Keratinocyte (primary cell): ENCODE results near the gene RAMAC. TPM values are rescaled to one million over a fixed set of nuclear protein-coding genes. Genes with fewer than 3 reads are reported as not detected.

Experiments used
- DNase-seq: peaks from one replicate; pipeline ENCODE4 v3.0.0-alpha.2; 2011; ENCODE audit warnings: low read depth, missing footprints, low spot score
- FAIRE-seq: peaks from 2 replicates; lab custom pipeline; 2011; peaks lifted over from hg19 to GRCh38; lab: Jason Lieb, UNC
- H2AFZ ChIP-seq: 2 replicates; pipeline ENCODE4 v1.6.0; 2012; ENCODE audit warnings: low read length, control low read depth, inconsistent platforms; ENCODE audit not compliant: control insufficient read depth
- H3K27ac ChIP-seq: 2 replicates; pipeline ENCODE4 v1.5.1; 2011; ENCODE audit warnings: low read length; ENCODE audit not compliant: control insufficient read depth, insufficient read depth
- H3K27me3 ChIP-seq: 3 replicates; pipeline ENCODE4 v1.6.0; 2011; ENCODE audit warnings: low read length; ENCODE audit not compliant: control insufficient read depth, insufficient read depth; ENCODE audit errors: extremely low read depth
- H3K36me3 ChIP-seq, 2 experiments: 2 replicates in 1 of 2; 3 replicates in 1 of 2; pipeline ENCODE4 v1.5.1; 2011; ENCODE audit warnings: low read length in 2 of 2, mild to moderate bottlenecking in 1 of 2; ENCODE audit not compliant: control insufficient read depth in 2 of 2, insufficient read depth in 2 of 2; ENCODE audit errors: extremely low read depth in 1 of 2
- H3K4me1 ChIP-seq: 3 replicates; pipeline ENCODE4 v1.5.1; 2011; ENCODE audit warnings: low read length; ENCODE audit not compliant: control insufficient read depth, insufficient read depth; ENCODE audit errors: extremely low read depth
- H3K4me2 ChIP-seq: 3 replicates; pipeline ENCODE4 v1.6.0; 2011; ENCODE audit warnings: low read depth, low read length; ENCODE audit not compliant: control insufficient read depth, insufficient read depth; ENCODE audit errors: extremely low read depth
- H3K4me3 ChIP-seq, 3 experiments: fragments of 200-600 bp in 1 of 3; sonication (generic) in 1 of 3; 2 replicates in 2 of 3; 3 replicates in 1 of 3; pipeline ENCODE4 v1.5.1; 2011 to 2016; ENCODE audit warnings: low read length in 3 of 3, mild to moderate bottlenecking in 3 of 3, control low read depth in 2 of 3, inconsistent platforms in 1 of 3, low read depth in 1 of 3, mixed read lengths in 1 of 3, mixed run types in 1 of 3, moderate library complexity in 1 of 3; ENCODE audit not compliant: control insufficient read depth in 2 of 3, insufficient read depth in 2 of 3; ENCODE audit errors: extremely low read depth in 1 of 3
- H3K79me2 ChIP-seq: 2 replicates; pipeline ENCODE4 v1.6.0; 2012; ENCODE audit warnings: low read length; ENCODE audit not compliant: control insufficient read depth, insufficient read depth
- H3K9ac ChIP-seq: 3 replicates; pipeline ENCODE4 v1.6.0; 2011; ENCODE audit warnings: low read length; ENCODE audit not compliant: control insufficient read depth, insufficient read depth; ENCODE audit errors: extremely low read depth
- H3K9me1 ChIP-seq: 3 replicates; pipeline ENCODE4 v1.6.0; 2011; ENCODE audit warnings: low read length; ENCODE audit not compliant: control insufficient read depth, insufficient read depth; ENCODE audit errors: extremely low read depth
- H3K9me3 ChIP-seq: 2 replicates; pipeline ENCODE4 v1.5.1; 2012; ENCODE audit warnings: low read depth, low read length; ENCODE audit not compliant: control insufficient read depth
- H4K20me1 ChIP-seq: 3 replicates; pipeline ENCODE4 v1.6.0; 2011; ENCODE audit warnings: low read length; ENCODE audit not compliant: control insufficient read depth, insufficient read depth; ENCODE audit errors: extremely low read depth
- EZH2 ChIP-seq: IDR thresholded peaks from one replicate; pipeline ENCODE4 v1.6.1; 2012; ENCODE audit warnings: inconsistent platforms, mild to moderate bottlenecking, low read length, moderate library complexity
- dilution Hi-C: fragments of 300-500 bp; cut with MboI; formaldehyde crosslinking; loops from one replicate; pipeline ENCODE4 v1.7.0; 2020; ENCODE audit warnings: low sequenced_read_pairs; ENCODE audit not compliant: extremely low pct_ligation_motif_present
- polyA plus RNA-seq, 5 experiments: library from polyadenylated mRNA; depleted of rRNA in 3 of 5; stranded (reverse) in 3 of 5; stranded (forward) in 1 of 5; unstranded in 1 of 5; fragments of >200 nt; gene quantifications; 1 replicate in 1 of 5; 2 replicates in 3 of 5; 3 replicates in 1 of 5; pipeline versions ENCODE4 v1.2.1 to v1.2.3, GENCODE V29; 2011 to 2012; ENCODE audit warnings: missing spikeins in 2 of 5, low read depth in 1 of 5, low replicate concordance in 1 of 5
- TF ChIP-seq, protein P1 (sequence below), 3 experiments: IDR thresholded peaks in 1 of 3; conservative IDR thresholded peaks in 1 of 3; optimal IDR thresholded peaks in 1 of 3; 2 replicates in 2 of 3; 3 replicates in 1 of 3; pipeline versions ENCODE3 to v1.5.1; 2011; ENCODE audit warnings: low read length in 3 of 3, mild to moderate bottlenecking in 3 of 3, moderate library complexity in 2 of 3, control low read depth in 1 of 3, inconsistent platforms in 1 of 3; ENCODE audit not compliant: insufficient read depth in 2 of 3; ENCODE audit errors: extremely low read depth in 1 of 3

The RAMAC gene
- polyA plus RNA-seq, 1 donor (not counting 4 experiments of a cell fraction or from before 2014, with no cell fraction given): 35.3 TPM

DNA sequence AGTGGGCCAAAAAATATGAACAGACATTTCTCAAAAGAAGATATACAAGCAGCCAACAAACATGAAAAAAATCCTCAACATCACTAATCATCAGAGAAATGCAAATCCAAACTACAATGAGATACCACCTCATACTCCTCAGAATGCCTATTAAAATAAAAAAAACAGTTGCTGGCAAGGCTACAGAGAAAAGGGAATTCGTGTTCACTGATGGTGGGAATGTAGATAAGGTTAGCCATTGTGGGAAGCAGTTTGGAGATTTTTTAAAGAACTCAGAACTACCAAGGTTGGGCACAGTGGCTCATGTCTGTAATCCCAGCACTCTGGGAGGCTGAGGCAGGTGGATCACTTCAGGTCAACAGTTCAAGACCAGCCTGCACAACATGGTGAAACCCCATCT, 53.2 kb downstream of the RAMAC start:
- Histone ChIP-seq H3K27ac (no peak overlapping the region), H2AFZ (no peak overlapping the region), H3K36me3 (peaks cover 0 to 3% of the 10 kb centered on the region in 2 experiments), H3K4me2 (no peak overlapping the region), H3K4me1 (no peaks in the 10 kb centered on the region), H3K9me3 (no peaks in the 10 kb centered on the region), H3K9ac (no peak overlapping the region), H3K9me1 (no peaks in the 10 kb centered on the region), H3K4me3 (no peak overlapping the region), H4K20me1 (no peaks in the 10 kb centered on the region), H3K79me2 (peaks cover 66% of the 10 kb centered on the region), H3K27me3 (no peaks in the 10 kb centered on the region)
- TF ChIP-seq EZH2: no peak
- TF ChIP-seq, protein P1, sequence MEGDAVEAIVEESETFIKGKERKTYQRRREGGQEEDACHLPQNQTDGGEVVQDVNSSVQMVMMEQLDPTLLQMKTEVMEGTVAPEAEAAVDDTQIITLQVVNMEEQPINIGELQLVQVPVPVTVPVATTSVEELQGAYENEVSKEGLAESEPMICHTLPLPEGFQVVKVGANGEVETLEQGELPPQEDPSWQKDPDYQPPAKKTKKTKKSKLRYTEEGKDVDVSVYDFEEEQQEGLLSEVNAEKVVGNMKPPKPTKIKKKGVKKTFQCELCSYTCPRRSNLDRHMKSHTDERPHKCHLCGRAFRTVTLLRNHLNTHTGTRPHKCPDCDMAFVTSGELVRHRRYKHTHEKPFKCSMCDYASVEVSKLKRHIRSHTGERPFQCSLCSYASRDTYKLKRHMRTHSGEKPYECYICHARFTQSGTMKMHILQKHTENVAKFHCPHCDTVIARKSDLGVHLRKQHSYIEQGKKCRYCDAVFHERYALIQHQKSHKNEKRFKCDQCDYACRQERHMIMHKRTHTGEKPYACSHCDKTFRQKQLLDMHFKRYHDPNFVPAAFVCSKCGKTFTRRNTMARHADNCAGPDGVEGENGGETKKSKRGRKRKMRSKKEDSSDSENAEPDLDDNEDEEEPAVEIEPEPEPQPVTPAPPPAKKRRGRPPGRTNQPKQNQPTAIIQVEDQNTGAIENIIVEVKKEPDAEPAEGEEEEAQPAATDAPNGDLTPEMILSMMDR (optimal IDR thresholded peaks at IDR 0.05 in 1 of 3, IDR thresholded peaks at IDR 0.05 in 1 of 3, conservative IDR thresholded peaks at IDR 0.05 in 1 of 3; ENCODE audit: extremely low read depth in 1 of 3, insufficient read depth in 2 of 3, low read length in 3 of 3): no peak
- DNase-seq (no peak), FAIRE-seq (no peak)
- dilution Hi-C loops: no loop called here

Other genes starting within 250 kb of the RAMAC start
- not detected in 3 replicates for gene FSD2, start 180.1 kb upstream of the RAMAC start, polyA plus RNA-seq
- gene WHAMM, start 176.6 kb upstream of the RAMAC start, polyA plus RNA-seq: 3.6 to 6.0 TPM (median 4.7 TPM) in 3 replicates
- gene HOMER2, start 33.5 kb upstream of the RAMAC start, polyA plus RNA-seq: 9.6 to 12.4 TPM (median 11.3 TPM) in 3 replicates
- gene C15orf40, start 25.4 kb downstream of the RAMAC start, polyA plus RNA-seq: 26.6 to 28.7 TPM (median 28.6 TPM) in 3 replicates
- 37.8 to 70.5 TPM (median 58.7 TPM) in 3 replicates for gene BTBD1, start 81.0 kb downstream of the RAMAC start, polyA plus RNA-seq
- 0.05 TPM in 1 of 3 replicates, not detected in the others for gene TM6SF1, start 121.4 kb downstream of the RAMAC start, polyA plus RNA-seq
- 13.7 to 35.1 TPM (median 25.2 TPM) in 3 replicates for gene HDGFL3, start 221.6 kb downstream of the RAMAC start, polyA plus RNA-seq